GM04503 (cell line): ENCODE measurements around the gene LRRC74B.
A peak's percentile ranks its signal among the peaks of the same experiment; 100 is the strongest.

Experiments used
- DNase-seq: peaks from one replicate; pipeline ENCODE4 v3.0.0-alpha.2; 2012; ENCODE audit warnings: low read depth

The LRRC74B gene

DNA sequence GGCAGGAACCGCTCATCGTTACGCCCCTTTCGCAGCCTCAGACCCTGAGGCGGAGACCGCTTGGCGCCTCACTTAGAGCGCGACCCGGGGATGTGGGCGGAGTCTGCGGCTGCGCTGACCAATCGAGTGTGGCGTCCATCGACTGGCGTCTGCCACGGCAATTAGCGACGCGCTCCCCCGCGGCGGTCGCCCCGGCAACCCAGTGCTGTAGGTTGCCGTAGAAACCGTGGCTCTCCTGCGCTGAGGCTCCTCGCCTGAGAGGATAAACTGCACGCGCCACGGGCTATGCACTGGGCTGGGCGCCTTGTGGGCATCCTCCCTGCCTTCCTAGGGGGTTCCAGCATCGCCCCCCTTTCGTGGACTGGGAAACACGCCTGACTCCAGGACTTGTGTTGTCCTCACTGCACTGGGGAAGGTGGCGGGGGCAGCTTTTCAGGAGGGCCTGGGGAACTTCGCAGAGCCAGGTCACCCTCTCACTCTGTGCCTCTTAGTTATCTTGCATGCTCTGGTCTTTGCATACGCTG is 31.5 kb upstream of the LRRC74B start:
- peak; percentile 53 for DNase-seq

DNA sequence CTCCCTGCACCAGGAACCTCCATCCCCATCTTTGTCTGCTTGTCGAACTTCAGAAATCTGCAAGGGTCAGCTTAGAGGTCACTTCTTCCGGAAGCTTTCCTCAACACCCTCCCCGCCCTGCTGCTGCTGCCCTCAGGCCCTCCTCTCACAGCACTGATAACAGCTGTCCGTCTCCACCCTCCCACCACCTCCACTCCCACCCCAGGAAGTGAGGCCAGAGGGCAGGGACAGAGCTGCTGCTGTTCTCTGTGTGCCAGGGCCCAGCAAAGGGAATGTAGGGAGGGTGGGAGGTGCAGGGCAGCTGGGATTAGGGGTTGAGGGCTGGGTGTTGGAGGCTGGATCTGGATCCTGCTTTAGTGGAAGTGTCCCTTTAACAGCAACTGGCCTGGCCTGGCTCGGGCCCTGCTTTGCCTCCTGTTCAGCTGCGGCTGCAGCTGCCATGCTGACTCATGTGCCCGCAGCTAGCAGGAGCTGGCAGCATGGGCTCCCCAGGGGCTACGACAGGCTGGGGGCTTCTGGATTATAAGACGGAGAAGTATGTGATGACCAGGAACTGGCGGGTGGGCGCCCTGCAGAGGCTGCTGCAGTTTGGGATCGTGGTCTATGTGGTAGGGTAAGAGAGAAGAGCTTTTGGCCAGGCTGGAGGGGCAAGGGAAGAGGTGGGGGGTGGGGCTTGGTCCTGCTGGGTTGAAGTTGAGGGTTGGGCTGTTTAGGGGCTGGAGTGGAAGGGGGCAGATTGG is 30.9 kb upstream of the LRRC74B start, which contains the start of gene P2RX6:
P2RX6 (plus strand) TSS at position 440 of the 740 bp plus-strand sequence; CDS start at position 450, 10 bp downstream.
- DNase-seq = no peak

DNA sequence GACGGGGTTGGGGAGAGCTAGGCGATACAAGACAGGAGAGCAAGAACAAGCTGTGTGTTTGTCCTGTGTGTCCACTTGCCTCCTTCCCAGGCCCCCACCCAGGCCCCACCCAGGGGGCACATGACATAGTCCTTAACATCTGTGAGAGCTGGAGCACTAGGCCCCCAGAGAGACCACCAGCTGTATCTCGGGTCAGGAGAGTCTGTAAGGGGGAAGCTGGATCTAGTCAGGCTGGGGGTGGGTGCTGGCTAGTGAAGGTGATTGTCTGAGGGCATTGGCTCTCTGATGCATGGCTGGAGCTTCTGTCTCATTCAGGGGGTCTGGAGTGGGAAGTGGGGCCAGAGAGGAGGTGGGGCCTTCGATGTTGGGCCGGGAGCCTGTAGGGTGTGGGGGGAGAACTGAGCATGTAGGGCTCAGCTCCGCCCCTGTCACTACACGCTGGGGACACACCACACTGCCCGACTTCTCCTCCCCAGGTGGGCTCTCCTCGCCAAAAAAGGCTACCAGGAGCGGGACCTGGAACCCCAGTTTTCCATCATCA is 30.2 kb upstream of the LRRC74B start:
- no peak for DNase-seq

DNA sequence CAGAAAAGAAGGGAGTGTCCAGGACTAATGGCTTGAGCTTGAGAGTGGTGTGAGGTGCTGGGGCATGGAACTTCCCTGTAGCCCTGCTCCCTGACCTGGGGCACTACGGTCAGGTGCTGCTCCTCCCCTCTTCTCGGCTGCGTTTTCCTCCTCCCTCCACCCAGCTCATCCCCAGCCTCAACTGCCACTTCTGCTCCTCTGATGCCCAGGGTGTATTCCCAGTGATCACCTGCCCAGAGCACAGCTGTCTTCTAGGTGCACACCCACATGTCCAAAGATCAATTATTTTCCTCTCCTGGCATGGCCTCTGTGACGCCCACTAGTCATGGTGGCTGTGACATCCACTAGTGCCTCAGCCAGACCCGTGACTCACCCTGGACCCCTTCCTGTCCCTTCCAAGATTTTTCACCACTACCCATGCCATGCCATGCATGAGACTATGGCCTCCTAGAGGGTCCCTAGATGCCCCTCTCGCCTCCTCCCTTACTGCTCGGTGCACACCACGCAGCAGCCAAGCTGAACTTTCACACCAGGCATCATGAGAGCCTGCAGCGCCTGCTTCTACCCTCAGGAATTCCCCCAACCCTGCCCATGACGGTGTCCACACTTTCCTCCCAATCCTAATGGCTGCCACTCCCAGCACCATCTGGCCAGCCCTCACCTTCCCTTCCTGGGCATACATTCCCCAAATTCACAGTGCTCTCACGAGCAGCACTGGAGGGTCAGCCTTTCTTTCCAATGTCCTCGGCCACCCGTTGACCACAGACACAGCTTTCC is 28.9 kb upstream of the LRRC74B start:
- no peak for DNase-seq

DNA sequence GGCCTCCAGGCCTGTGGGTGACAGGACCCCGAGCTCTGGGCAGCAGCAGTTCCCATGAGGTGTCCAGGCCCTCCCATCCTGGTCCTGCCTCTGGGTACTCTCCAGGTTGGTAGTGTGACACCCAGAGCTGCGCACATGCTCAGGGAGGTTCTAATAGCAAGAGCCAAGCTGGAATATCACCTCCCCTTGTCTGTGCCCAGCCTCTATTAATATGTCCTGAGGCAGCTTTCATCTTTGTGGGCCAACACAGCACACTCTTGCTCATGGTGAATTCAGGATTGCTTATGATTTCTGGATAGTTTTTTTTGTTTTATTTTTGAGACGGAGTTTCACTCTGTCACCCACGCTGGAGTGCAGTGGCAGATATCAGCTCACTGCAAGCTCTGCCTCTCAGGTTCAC is 27.4 kb upstream of the LRRC74B start:
- DNase-seq = no peak

DNA sequence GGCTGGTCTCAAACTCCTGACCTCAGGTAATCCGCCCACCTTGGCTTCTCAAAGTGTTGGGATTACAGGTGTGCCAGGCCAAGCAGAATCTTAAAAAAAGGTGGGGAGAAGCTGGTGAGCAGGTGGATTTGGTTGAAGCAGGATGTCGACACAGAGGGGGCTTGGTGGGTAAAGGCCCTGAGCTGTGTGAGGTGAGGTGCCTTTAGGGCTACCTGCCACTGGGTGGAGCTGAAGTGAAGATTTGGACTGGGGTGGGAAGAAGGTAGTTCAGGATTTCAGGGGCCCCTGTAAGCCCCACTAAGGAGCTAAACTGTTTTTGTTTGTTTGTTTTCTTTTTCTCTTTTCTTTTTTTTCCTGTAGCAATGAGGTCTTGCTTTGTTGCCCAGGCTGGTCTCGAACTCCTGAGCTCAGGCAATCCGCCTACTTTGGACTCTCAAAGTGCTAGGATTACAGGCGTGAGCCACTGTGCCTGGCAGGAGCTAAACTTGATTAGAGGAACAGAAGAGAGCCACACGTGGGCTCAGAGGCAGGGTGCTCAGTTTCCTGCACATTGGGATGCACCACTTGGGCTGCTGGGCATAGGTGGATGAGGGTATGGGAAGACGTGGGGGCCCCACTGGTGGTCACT is 24.8 kb upstream of the LRRC74B start:
- no peak for DNase-seq

DNA sequence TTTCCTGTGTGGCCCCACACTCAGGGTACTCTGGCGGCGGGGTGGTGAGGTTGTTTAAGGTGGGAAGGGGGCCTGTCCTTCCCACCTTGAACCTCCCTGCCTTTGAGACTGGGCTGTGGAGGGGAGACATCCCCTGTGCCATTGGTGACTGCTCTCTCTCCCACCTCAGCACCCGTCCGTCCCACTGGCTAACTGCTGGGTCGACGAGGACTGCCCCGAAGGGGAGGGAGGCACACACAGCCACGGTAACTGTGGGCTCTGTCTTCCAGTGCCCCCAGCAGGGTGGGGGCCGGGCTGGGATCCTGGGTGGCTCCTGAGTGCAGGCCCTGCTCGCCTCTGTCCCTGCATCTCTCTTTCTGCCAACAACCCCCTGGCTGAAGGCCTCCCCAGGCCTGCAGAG is 23.2 kb upstream of the LRRC74B start:
- DNase-seq = no peak

GRCh38 chr22:21022955-21023614 is 22.7 kb upstream of the LRRC74B start:
- DNase-seq = no peak

DNA sequence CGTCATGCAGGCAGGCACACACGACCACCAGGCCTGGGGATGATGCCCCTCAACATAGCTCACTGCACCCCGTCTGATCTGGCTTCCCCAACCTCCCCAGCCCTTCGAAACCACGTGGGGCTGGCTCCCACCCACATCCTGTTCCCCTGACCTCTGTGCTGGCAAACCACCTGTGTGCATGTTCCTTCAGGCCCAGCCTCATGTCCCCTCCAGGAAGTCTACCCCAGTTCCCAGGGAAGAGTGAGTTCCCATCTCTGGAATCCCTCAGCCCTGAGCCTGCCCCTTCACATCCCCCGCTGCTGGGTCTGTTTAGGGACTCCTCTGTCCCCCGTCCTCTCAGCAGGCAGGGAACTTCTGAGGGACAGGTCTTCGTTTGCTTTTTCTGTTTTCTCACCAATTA is 20.5 kb upstream of the LRRC74B start:
- no peak for DNase-seq

DNA sequence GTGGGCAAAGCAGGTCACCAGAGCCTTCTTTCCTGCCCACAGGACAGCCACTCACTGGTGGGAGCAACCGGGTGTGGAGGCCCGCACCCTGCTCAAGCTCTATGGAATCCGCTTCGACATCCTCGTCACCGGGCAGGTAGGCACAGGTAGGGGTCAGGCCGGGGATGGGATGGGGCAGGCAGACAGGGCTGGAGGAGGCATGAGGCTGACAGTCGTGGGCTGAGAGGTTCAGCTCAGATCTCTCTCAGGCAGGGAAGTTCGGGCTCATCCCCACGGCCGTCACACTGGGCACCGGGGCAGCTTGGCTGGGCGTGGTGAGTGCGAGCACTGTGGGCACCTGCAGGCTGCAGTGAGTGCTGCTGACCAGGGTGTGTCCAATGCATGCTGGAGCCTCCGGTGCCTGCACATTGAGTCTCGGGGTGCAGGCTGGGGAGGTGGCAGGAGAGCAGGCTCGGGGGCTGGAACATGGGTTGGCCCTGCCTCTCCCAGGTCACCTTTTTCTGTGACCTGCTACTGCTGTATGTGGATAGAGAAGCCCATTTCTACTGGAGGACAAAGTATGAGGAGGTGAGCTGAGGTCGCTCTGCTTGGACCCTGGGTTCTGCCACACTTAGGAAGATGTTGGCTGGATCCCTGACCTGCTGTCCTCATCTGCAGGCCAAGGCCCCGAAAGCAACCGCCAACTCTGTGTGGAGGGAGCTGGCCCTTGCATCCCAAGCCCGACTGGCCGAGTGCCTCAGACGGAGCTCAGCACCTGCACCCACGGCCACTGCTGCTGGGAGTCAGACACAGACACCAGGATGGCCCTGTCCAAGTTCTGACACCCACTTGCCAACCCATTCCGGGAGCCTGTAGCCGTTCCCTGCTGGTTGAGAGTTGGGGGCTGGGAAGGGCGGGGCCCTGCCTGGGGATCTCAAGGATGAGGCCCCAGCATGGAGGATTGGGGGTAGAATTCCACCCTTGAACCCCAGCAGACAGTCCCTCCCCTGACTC is 19.7 kb upstream of the LRRC74B start:
- DNase-seq = no peak

- no peak for DNase-seq
Observed at GRCh38 chr22:21026783-21027692, 18.7 kb upstream of the LRRC74B start.

- DNase-seq = no peak
Observed at GRCh38 chr22:21028277-21029251, 17.2 kb upstream of the LRRC74B start.

- no peak for DNase-seq
Observed at GRCh38 chr22:21029486-21030025, 16.2 kb upstream of the LRRC74B start.

DNA sequence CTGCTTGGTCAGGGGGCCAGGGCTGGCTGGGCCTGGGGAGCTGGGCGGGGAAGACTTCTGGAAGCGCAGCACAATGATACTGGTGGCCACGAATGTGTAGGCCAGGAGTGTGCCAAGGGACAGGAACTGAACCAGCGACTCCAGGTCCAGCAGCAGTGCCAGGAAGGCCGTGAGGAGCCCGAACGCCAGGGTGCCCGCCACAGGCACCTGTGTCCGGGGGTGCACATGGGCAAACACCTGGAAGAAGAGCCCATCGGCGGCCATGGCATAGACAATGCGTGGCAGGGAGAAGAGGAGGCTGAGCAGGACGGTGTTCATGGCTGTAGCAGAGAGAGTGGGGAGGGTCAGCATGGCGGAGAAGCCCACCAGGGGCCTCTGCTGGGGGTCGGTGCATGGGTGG is 15.7 kb upstream of the LRRC74B start:
- DNase-seq = no peak

GRCh38 chr22:21030621-21031544 is 14.9 kb upstream of the LRRC74B start:
- DNase-seq = no peak

DNA sequence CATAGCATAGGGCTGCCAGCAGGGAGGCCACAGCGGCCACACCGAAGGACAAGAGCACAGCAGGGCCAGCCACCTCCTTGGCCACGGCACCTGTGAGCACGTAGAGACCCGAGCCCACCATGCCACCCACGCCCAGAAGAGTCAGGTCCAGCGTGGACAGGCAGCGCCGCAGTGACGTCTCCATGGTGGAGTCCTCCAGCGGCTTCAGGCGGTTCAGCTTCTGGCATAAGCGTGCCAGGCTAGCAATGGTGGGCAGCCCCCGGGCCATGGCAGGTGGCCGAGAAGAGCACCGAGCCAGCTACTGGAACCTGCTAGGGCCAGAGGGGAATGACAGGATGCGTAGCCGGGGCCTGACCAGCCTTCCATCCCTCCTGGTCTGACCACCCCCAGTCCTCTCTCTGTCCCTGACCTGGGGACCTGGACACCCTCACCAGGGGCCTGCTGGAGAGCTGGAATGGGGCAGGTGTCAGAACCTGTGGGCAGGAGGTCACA is 14.2 kb upstream of the LRRC74B start:
- no peak for DNase-seq
